Activated naive CD8-positive, alpha-beta T cell treated with anti-CD3 and anti-CD28 coated beads, Interleukin-2, amount 10 ng/mL, durations not matched to agents 7 days and 5 days (primary cell): ENCODE measurements around the gene ZNF565. TPM values are rescaled to one million over a fixed set of nuclear protein-coding genes. Genes with fewer than 3 reads are reported as not detected.
"Not testable (repeated sequence)": the region's sequence is repeated elsewhere in the genome, so short reads cannot be mapped to it uniquely, and the experiment has no call there.

Experiments used
- ATAC-seq: fragments of 150-1000 bp; cut with Tn5 transposase; one replicate; pipeline ENCODE4 v1.10.0; 2021; ENCODE audit warnings: low read depth, moderate library complexity
- POLR2A ChIA-PET: fragments of 350-600 bp; sonication (Branson Sonifier 250); formaldehyde crosslinking; loops from one replicate; lab custom pipeline; 2021; ENCODE audit warnings: antibody characterized with exemption; lab: Charles Lee
- DNase-seq: peaks from one replicate; pipeline ENCODE4 v3.0.0; 2021
- H3K27ac Mint-ChIP-seq: one replicate; pipeline ENCODE4 v1.8.0; 2022; ENCODE audit warnings: mild to moderate bottlenecking, mixed read lengths
- H3K27me3 Mint-ChIP-seq: one replicate; pipeline ENCODE4 v1.8.0; 2022; ENCODE audit warnings: mild to moderate bottlenecking, moderate library complexity, mixed read lengths
- H3K36me3 Mint-ChIP-seq: one replicate; pipeline ENCODE4 v1.8.0; 2021; ENCODE audit warnings: mild to moderate bottlenecking, mixed read lengths
- H3K4me1 Mint-ChIP-seq: one replicate; pipeline ENCODE4 v1.8.0; 2021; ENCODE audit warnings: mixed read lengths
- H3K4me3 Mint-ChIP-seq: one replicate; pipeline ENCODE4 v1.8.0; 2022; ENCODE audit warnings: mild to moderate bottlenecking, moderate library complexity, mixed read lengths
- H3K9me3 Mint-ChIP-seq: one replicate; pipeline ENCODE4 v1.8.0; 2021; ENCODE audit warnings: mixed read lengths
- total RNA-seq, 2 experiments: library from RNA; stranded (reverse); gene quantifications; one replicate each; pipeline ENCODE4 v1.2.3, GENCODE V29; 2021

ZNF565 gene
- total RNA-seq, 2 experiments from 2014 or later, result 4.2 to 5.2 TPM

GRCh38 chr19:36236946-36237310 is 22.5 kb upstream of the ZNF565 start:
- no peak for DNase-seq
- ATAC-seq, result no peak
- POLR2A ChIA-PET, result no interaction called here
- no peaks in the 10 kb centered on the region for H3K27me3 Mint-ChIP-seq
- no peak overlapping the region for H3K4me3 Mint-ChIP-seq
- peaks cover 78% of the 10 kb centered on the region for H3K36me3 Mint-ChIP-seq
- no peak overlapping the region for H3K27ac Mint-ChIP-seq
- no peaks in the 10 kb centered on the region for H3K4me1 Mint-ChIP-seq
- H3K9me3 Mint-ChIP-seq, result peaks cover 43% of the 10 kb centered on the region

GRCh38 chr19:36236304-36236945 is 22.0 kb upstream of the ZNF565 start:
- Mint-ChIP-seq H3K4me1 (no peaks in the 10 kb centered on the region), H3K27me3 (no peaks in the 10 kb centered on the region), H3K27ac (no peak overlapping the region), H3K9me3 (peaks cover 41% of the 10 kb centered on the region), H3K4me3 (no peak overlapping the region), H3K36me3 (peaks cover 82% of the 10 kb centered on the region)
- no peak for ATAC-seq
- DNase-seq, result no peak
- POLR2A ChIA-PET, result no interaction called here

GRCh38 chr19:36233626-36234025 is 19.2 kb upstream of the ZNF565 start:
- H3K27me3 Mint-ChIP-seq, POLR2A ChIA-PET, H3K27ac Mint-ChIP-seq, H3K4me1 Mint-ChIP-seq, DNase-seq, ATAC-seq, H3K4me3 Mint-ChIP-seq: not testable (repeated sequence)
- Mint-ChIP-seq H3K36me3 (peaks cover 94% of the 10 kb centered on the region), H3K9me3 (peaks cover 50% of the 10 kb centered on the region)

- ATAC-seq (no peak), DNase-seq (no peak)
- Mint-ChIP-seq H3K4me3 (peak overlapping the region; percentile 5), H3K9me3 (peaks cover 26% of the 10 kb centered on the region), H3K36me3 (peaks cover 82% of the 10 kb centered on the region), H3K27ac (peak overlapping the region; percentile 76), H3K27me3 (no peaks in the 10 kb centered on the region), H3K4me1 (peaks cover 12% of the 10 kb centered on the region)
- POLR2A ChIA-PET, result interaction anchor here (2.1 kb wide), 1 partner anchor 10 kb away, joined by 9 read pairs; the partner anchor contains the start of genes ZNF146 and ZNF565
Measured at GRCh38 chr19:36225219-36225892, 10.9 kb upstream of the ZNF565 start.

- no peak for DNase-seq
- Mint-ChIP-seq H3K4me1 (peaks cover 18% of the 10 kb centered on the region), H3K36me3 (peaks cover 78% of the 10 kb centered on the region), H3K4me3 (no peak overlapping the region), H3K27me3 (no peaks in the 10 kb centered on the region), H3K27ac (no peak overlapping the region), H3K9me3 (peaks cover 16% of the 10 kb centered on the region)
- POLR2A ChIA-PET, result no interaction called here
- ATAC-seq, result no peak
Measured at GRCh38 chr19:36222503-36222902, 8.0 kb upstream of the ZNF565 start.

- Mint-ChIP-seq H3K9me3 (peaks cover 16% of the 10 kb centered on the region), H3K27ac (no peak overlapping the region), H3K36me3 (peaks cover 76% of the 10 kb centered on the region), H3K4me1 (peaks cover 23% of the 10 kb centered on the region), H3K27me3 (no peaks in the 10 kb centered on the region), H3K4me3 (no peak overlapping the region)
- DNase-seq, result no peak
- POLR2A ChIA-PET, result no interaction called here
- no peak for ATAC-seq
Measured at GRCh38 chr19:36221474-36221873, 7.0 kb upstream of the ZNF565 start.

GRCh38 chr19:36215276-36216123 is 1.0 kb upstream of the ZNF565 start:
- Mint-ChIP-seq H3K27me3 (no peaks in the 10 kb centered on the region), H3K4me1 (peaks cover 19% of the 10 kb centered on the region), H3K27ac (no peak overlapping the region), H3K36me3 (peaks cover 27% of the 10 kb centered on the region), H3K9me3 (peaks cover 5% of the 10 kb centered on the region), H3K4me3 (no peak overlapping the region)
- POLR2A ChIA-PET, result interaction anchor here (0.6 to 1.9 kb wide), 8 partner anchors 10 to 1913 kb away, joined by 3 to 14 read pairs (median 6); partner anchors contain the start of genes POLR2I, TBCB, THAP8 and ZNF540
- ATAC-seq, result no peak
- no peak for DNase-seq

GRCh38 chr19:36212895-36213294 is 1.6 kb downstream of the ZNF565 start:
- Mint-ChIP-seq H3K4me1 (peaks cover 11% of the 10 kb centered on the region), H3K4me3 (no peak overlapping the region), H3K27me3 (no peaks in the 10 kb centered on the region), H3K9me3 (no peaks in the 10 kb centered on the region), H3K27ac (peak overlapping the region; percentile 37), H3K36me3 (peaks cover 7% of the 10 kb centered on the region)
- no peak for DNase-seq
- no peak for ATAC-seq
- POLR2A ChIA-PET, result no interaction called here

GRCh38 chr19:36210497-36210896 is 4.0 kb downstream of the ZNF565 start:
- no peaks in the 10 kb centered on the region for H3K9me3 Mint-ChIP-seq
- no peaks in the 10 kb centered on the region for H3K27me3 Mint-ChIP-seq
- H3K4me3 Mint-ChIP-seq, result no peak overlapping the region
- POLR2A ChIA-PET, result interaction anchor here (0.6 kb wide), 1 partner anchor 1331 kb away, joined by 4 read pairs; no protein-coding TSS in a partner anchor
- H3K4me1 Mint-ChIP-seq, result peaks cover under 1% of the 10 kb centered on the region
- ATAC-seq (no peak), DNase-seq (no peak)
- H3K27ac Mint-ChIP-seq, result no peak overlapping the region
- H3K36me3 Mint-ChIP-seq, result peaks cover 2% of the 10 kb centered on the region

- H3K4me1 Mint-ChIP-seq, result peaks cover 1% of the 10 kb centered on the region
- no peaks in the 10 kb centered on the region for H3K9me3 Mint-ChIP-seq
- ATAC-seq, result no peak
- DNase-seq, result no peak
- H3K36me3 Mint-ChIP-seq, result peaks cover 2% of the 10 kb centered on the region
- POLR2A ChIA-PET, result no interaction called here
- no peak overlapping the region for H3K27ac Mint-ChIP-seq
- H3K4me3 Mint-ChIP-seq, result no peak overlapping the region
- no peaks in the 10 kb centered on the region for H3K27me3 Mint-ChIP-seq
Measured at GRCh38 chr19:36209372-36209771, 5.1 kb downstream of the ZNF565 start.

- Mint-ChIP-seq H3K36me3 (peaks cover 3% of the 10 kb centered on the region), H3K4me3 (no peak overlapping the region), H3K27me3 (no peaks in the 10 kb centered on the region), H3K4me1 (peaks cover 1% of the 10 kb centered on the region), H3K27ac (no peak overlapping the region), H3K9me3 (no peaks in the 10 kb centered on the region)
- POLR2A ChIA-PET, result no interaction called here
- ATAC-seq (no peak), DNase-seq (no peak)
Measured at GRCh38 chr19:36207605-36208252, 6.7 kb downstream of the ZNF565 start.

GRCh38 chr19:36203293-36203692 is 11.2 kb downstream of the ZNF565 start:
- Mint-ChIP-seq H3K27me3 (no peaks in the 10 kb centered on the region), H3K4me3 (no peak overlapping the region), H3K36me3 (peaks cover 5% of the 10 kb centered on the region), H3K27ac (no peak overlapping the region), H3K9me3 (no peaks in the 10 kb centered on the region), H3K4me1 (peaks cover 1% of the 10 kb centered on the region)
- DNase-seq (no peak), ATAC-seq (no peak)
- POLR2A ChIA-PET, result no interaction called here

GRCh38 chr19:36201684-36202083 is 12.8 kb downstream of the ZNF565 start:
- no peak for ATAC-seq

More at GRCh38 chr19:36201684-36202083, 12.8 kb downstream of the ZNF565 start:
- H3K4me3 Mint-ChIP-seq, result no peak overlapping the region
- POLR2A ChIA-PET, result no interaction called here
- no peak overlapping the region for H3K27ac Mint-ChIP-seq
- H3K27me3 Mint-ChIP-seq, result no peaks in the 10 kb centered on the region
- H3K9me3 Mint-ChIP-seq, result no peaks in the 10 kb centered on the region
- DNase-seq, result no peak
- peaks cover 3% of the 10 kb centered on the region for H3K36me3 Mint-ChIP-seq
- peaks cover 1% of the 10 kb centered on the region for H3K4me1 Mint-ChIP-seq
